H1 (cell line): ENCODE measurements around the gene CHD6. TPM values are rescaled to one million over a fixed set of nuclear protein-coding genes. Genes with fewer than 3 reads are reported as not detected.

Source experiments
- CTCF ChIA-PET: fragments of 300-600 bp; sonication (Branson Sonifier 250); formaldehyde crosslinking; loops from one replicate; lab custom pipeline; 2021; ENCODE audit not compliant: partially characterized antibody; lab: Charles Lee
- POLR2A ChIA-PET: fragments of 300-600 bp; sonication (Branson Sonifier 250); formaldehyde crosslinking; loops from one replicate; lab custom pipeline; 2021; ENCODE audit warnings: inconsistent platforms; ENCODE audit not compliant: partially characterized antibody; lab: Charles Lee
- DNase-seq, 2 experiments: peaks; one replicate each; pipeline versions ENCODE4 v3.0.0 to v3.0.0-alpha.2; 2010 to 2022; ENCODE audit warnings: low spot score in 2 of 2, low read depth in 1 of 2, mixed read lengths in 1 of 2
- FAIRE-seq: peaks from 2 replicates; lab custom pipeline; 2011; peaks lifted over from hg19 to GRCh38; lab: Jason Lieb, UNC
- H2AFZ ChIP-seq: 2 replicates; pipeline ENCODE4 v1.8.1; 2012; ENCODE audit warnings: low read length, inconsistent platforms
- H2AK5ac ChIP-seq: 2 replicates; pipeline ENCODE4 v1.6.1; 2013; ENCODE audit warnings: low read depth, low read length
- H2BK120ac ChIP-seq: replicated peaks from 2 replicates; pipeline ENCODE3; 2013; ENCODE audit warnings: low read depth, low read length, inconsistent platforms
- H2BK12ac ChIP-seq: 2 replicates; pipeline ENCODE4 v1.6.1; 2013; ENCODE audit warnings: low read depth, low read length
- H2BK15ac ChIP-seq: 2 replicates; pipeline ENCODE4 v1.6.1; 2013; ENCODE audit warnings: low read length
- H2BK20ac ChIP-seq: 2 replicates; pipeline ENCODE4 v1.6.1; 2013; ENCODE audit warnings: low read length
- H2BK5ac ChIP-seq: 2 replicates; pipeline ENCODE4 v1.6.1; 2013; ENCODE audit warnings: low read depth, low read length
- H3K14ac ChIP-seq: 2 replicates; pipeline ENCODE4 v1.6.1; 2013; ENCODE audit warnings: inconsistent platforms; ENCODE audit not compliant: insufficient read length
- H3K18ac ChIP-seq: 2 replicates; pipeline ENCODE4 v1.6.1; 2013; ENCODE audit warnings: low read length; ENCODE audit errors: extremely low read depth
- H3K23ac ChIP-seq: 2 replicates; pipeline ENCODE4 v1.6.1; 2013; ENCODE audit warnings: inconsistent platforms; ENCODE audit not compliant: insufficient read length
- H3K23me2 ChIP-seq: 2 replicates; pipeline ENCODE4 v1.6.1; 2013; ENCODE audit warnings: low read depth, low read length
- H3K27ac ChIP-seq: 2 replicates; pipeline ENCODE4 v1.6.1; 2011; ENCODE audit warnings: low read depth, low read length, inconsistent platforms
- H3K27me3 ChIP-seq, 4 experiments: replicated peaks in 1 of 4; 1 replicate in 1 of 4; 2 replicates in 3 of 4; pipeline versions ENCODE4 v1.6.1 to v1.8.1; 2011 to 2013; ENCODE audit warnings: low read length in 3 of 4, mild to moderate bottlenecking in 3 of 4, inconsistent platforms in 2 of 4, mixed read lengths in 2 of 4, moderate library complexity in 1 of 4; ENCODE audit not compliant: control insufficient read depth in 3 of 4, insufficient read depth in 3 of 4; ENCODE audit errors: extremely low read depth in 1 of 4
- H3K36me3 ChIP-seq, 4 experiments: 2 replicates each; pipeline versions ENCODE4 v1.6.1 to v1.8.1; 2011 to 2013; ENCODE audit warnings: mild to moderate bottlenecking in 4 of 4, low read length in 3 of 4, moderate library complexity in 2 of 4, control low read depth in 1 of 4, inconsistent platforms in 1 of 4; ENCODE audit not compliant: insufficient read depth in 4 of 4, control insufficient read depth in 2 of 4
- H3K4ac ChIP-seq: replicated peaks from 2 replicates; pipeline ENCODE3; 2013; ENCODE audit warnings: low read length, low read depth, mixed read lengths, inconsistent platforms; ENCODE audit not compliant: insufficient read length
- H3K4me1 ChIP-seq, 4 experiments: replicated peaks in 1 of 4; 1 replicate in 1 of 4; 2 replicates in 3 of 4; pipeline versions ENCODE4 v1.6.1 to v1.8.1; 2011 to 2013; ENCODE audit warnings: low read length in 3 of 4, inconsistent platforms in 2 of 4, mixed read lengths in 1 of 4; ENCODE audit not compliant: insufficient read depth in 4 of 4, control insufficient read depth in 3 of 4
- H3K4me2 ChIP-seq, 2 experiments: 2 replicates each; pipeline versions ENCODE4 v1.6.1 to v1.8.1; 2011 to 2013; ENCODE audit warnings: low read depth in 2 of 2, low read length in 2 of 2, control low read depth in 1 of 2, inconsistent platforms in 1 of 2, mild to moderate bottlenecking in 1 of 2; ENCODE audit not compliant: insufficient read depth in 1 of 2
- H3K4me3 ChIP-seq, 4 experiments: fragments of 200-600, 300-600 bp in 1 of 4; sonication (generic), shearing (Covaris generic), sonication (Bioruptor Twin) in 1 of 4; 2 replicates each; pipeline versions ENCODE4 v1.5.1 to v1.8.1; 2011 to 2016; ENCODE audit warnings: low read length in 4 of 4, low read depth in 3 of 4, control low read depth in 2 of 4, inconsistent platforms in 2 of 4, mild to moderate bottlenecking in 2 of 4, mixed read lengths in 1 of 4, moderate library complexity in 1 of 4; ENCODE audit not compliant: insufficient read depth in 2 of 4; ENCODE audit errors: extremely low read depth in 1 of 4
- H3K56ac ChIP-seq: replicated peaks from 2 replicates; pipeline ENCODE3; 2013; ENCODE audit warnings: low read depth, mild to moderate bottlenecking, mixed read lengths, low read length, inconsistent platforms; ENCODE audit not compliant: insufficient read length
- H3K79me1 ChIP-seq: 2 replicates; pipeline ENCODE4 v1.6.1; 2013; ENCODE audit warnings: low read depth, low read length, control low read depth
- H3K79me2 ChIP-seq, 2 experiments: 2 replicates each; pipeline versions ENCODE4 v1.6.1 to v1.8.1; 2012 to 2013; ENCODE audit warnings: low read length in 2 of 2, mild to moderate bottlenecking in 2 of 2, inconsistent platforms in 1 of 2; ENCODE audit not compliant: insufficient read depth in 2 of 2, control insufficient read depth in 1 of 2
- H3K9ac ChIP-seq, 4 experiments: replicated peaks in 1 of 4; 1 replicate in 1 of 4; 2 replicates in 3 of 4; pipeline versions ENCODE4 v1.6.1 to v1.8.1; 2011 to 2013; ENCODE audit warnings: low read depth in 3 of 4, low read length in 3 of 4, control low read depth in 2 of 4, mild to moderate bottlenecking in 2 of 4, moderate library complexity in 2 of 4, inconsistent platforms in 1 of 4; ENCODE audit errors: extremely low read depth in 1 of 4
- H3K9me3 ChIP-seq, 2 experiments: 2 replicates each; pipeline versions ENCODE4 v1.6.1 to v1.8.1; 2012 to 2013; ENCODE audit warnings: mild to moderate bottlenecking in 2 of 2, moderate library complexity in 2 of 2, control low read depth in 1 of 2, inconsistent platforms in 1 of 2, low read depth in 1 of 2, low read length in 1 of 2, mixed read lengths in 1 of 2; ENCODE audit not compliant: insufficient read depth in 2 of 2
- H4K20me1 ChIP-seq, 2 experiments: replicated peaks in 1 of 2; 2 replicates each; pipeline versions ENCODE3 to v1.8.1; 2011 to 2013; ENCODE audit warnings: inconsistent platforms in 2 of 2, low read length in 2 of 2, mild to moderate bottlenecking in 1 of 2; ENCODE audit not compliant: insufficient read depth in 2 of 2, control insufficient read depth in 1 of 2
- H4K5ac ChIP-seq: 2 replicates; pipeline ENCODE4 v1.6.1; 2013; ENCODE audit warnings: low read length, low read depth, mixed read lengths, inconsistent platforms; ENCODE audit not compliant: insufficient read length
- H4K8ac ChIP-seq: 2 replicates; pipeline ENCODE4 v1.8.0; 2013; ENCODE audit warnings: mild to moderate bottlenecking, moderate library complexity, low read length, inconsistent platforms; ENCODE audit not compliant: insufficient read depth; ENCODE audit errors: extremely low read depth
- H4K91ac ChIP-seq: replicated peaks from 2 replicates; pipeline ENCODE3; 2013; ENCODE audit warnings: low read length, mixed read lengths, inconsistent platforms; ENCODE audit not compliant: insufficient read length
- CTCF ChIP-seq, 3 experiments: IDR thresholded peaks; 1 replicate in 2 of 3; 2 replicates in 1 of 3; pipeline versions ENCODE4 v1.5.1 to v1.6.1; 2011; ENCODE audit warnings: low read length in 3 of 3, mild to moderate bottlenecking in 3 of 3, inconsistent platforms in 2 of 3, low read depth in 1 of 3, moderate library complexity in 1 of 3; ENCODE audit not compliant: insufficient read depth in 1 of 3; ENCODE audit errors: control extremely low read depth in 1 of 3
- PHF8 ChIP-seq: fragments of 200-600 bp; sonication (generic); conservative IDR thresholded peaks from 2 replicates; pipeline ENCODE4 v1.7.1; 2012; ENCODE audit warnings: low read depth, mild to moderate bottlenecking, inconsistent platforms, low read length, moderate library complexity
- RAD21 ChIP-seq, 2 experiments: IDR thresholded peaks in 1 of 2; conservative IDR thresholded peaks in 1 of 2; 2 replicates each; pipeline ENCODE4 v1.6.1; 2011; ENCODE audit warnings: low read depth in 2 of 2, low read length in 2 of 2, improper control_type of control experiment in 1 of 2, inconsistent platforms in 1 of 2, mild to moderate bottlenecking in 1 of 2, moderate library complexity in 1 of 2
- WGBS, 2 experiments: shearing (Covaris generic) in 1 of 2; methylation state at CpG; one replicate each; pipeline versions ENCODE4 v1.1.6 to v1.1.7; 2013 to 2015; ENCODE audit warnings: low lambda C conversion rate in 2 of 2, mixed read lengths in 2 of 2, inconsistent platforms in 1 of 2, low coverage in 1 of 2, missing lambda C conversion rate in 1 of 2; ENCODE audit not compliant: insufficient replicate concordance in 2 of 2, insufficient coverage in 1 of 2, insufficient read length in 1 of 2; ENCODE audit errors: extremely low coverage in 1 of 2, missing lambda C conversion rate in 1 of 2; 5-methylcytosine and 5-hydroxymethylcytosine counted together
- polyA plus RNA-seq, 7 experiments: library from polyadenylated mRNA; depleted of rRNA in 3 of 7; stranded (reverse) in 5 of 7; unstranded in 2 of 7; fragments of >200 nt in 5 of 7; fragments of 200-250 nt in 2 of 7; gene quantifications; 1 replicate in 5 of 7; 2 replicates in 1 of 7; 4 replicates in 1 of 7; pipeline versions ENCODE4 v1.2.1 to v1.2.3, GENCODE V29; 2011 to 2013; ENCODE audit warnings: missing spikeins in 2 of 7, mixed read lengths in 2 of 7
- total RNA-seq: library from RNA; stranded (reverse); fragmentation: NEBNext Ultra II Directional; extraction: Animal tissue kit (Norgen Biotek cat#: 25700); gene quantifications from 2 replicates; pipeline ENCODE4 v1.2.1, GENCODE V29; 2021

Gene CHD6
- total and polyA plus RNA-seq, 2 of the 8 experiments (the other 6 are each of a cell fraction or from before 2014, with no cell fraction given), result 11.1 to 62.9 TPM

- H3K14ac ChIP-seq, result no peak overlapping the region
- no peak overlapping the region for H3K9ac ChIP-seq
- DNase-seq, result no peak
- H3K79me1 ChIP-seq, result no peaks in the 10 kb centered on the region
- H4K8ac ChIP-seq, result no peak overlapping the region
- H3K4me2 ChIP-seq, result no peak overlapping the region
- H2BK5ac ChIP-seq, result no peak overlapping the region
- no peaks in the 10 kb centered on the region for H3K79me2 ChIP-seq
- H3K9me3 ChIP-seq, result no peaks in the 10 kb centered on the region
- no peak overlapping the region for H2BK20ac ChIP-seq
- FAIRE-seq, result no peak
- no peak overlapping the region for H3K4me3 ChIP-seq
- no peaks in the 10 kb centered on the region for H3K4me1 ChIP-seq
- H2AFZ ChIP-seq, result no peak overlapping the region
- no peak overlapping the region for H3K27ac ChIP-seq
- H3K36me3 ChIP-seq, result no peaks in the 10 kb centered on the region
- no peak overlapping the region for H3K56ac ChIP-seq
- no peak overlapping the region for H3K4ac ChIP-seq
- TF ChIP-seq PHF8 (no peak), CTCF (IDR thresholded peaks at IDR 0.05; ENCODE audit: control extremely low read depth in 1 of 3, insufficient read depth in 1 of 3, low read depth in 1 of 3, low read length in 3 of 3) (peak in 2 of 3 experiments; percentile 34 to 38; a peak in 2 of 4 replicates), RAD21 (IDR thresholded peaks at IDR 0.05 in 1 of 2, conservative IDR thresholded peaks at IDR 0.05 in 1 of 2; ENCODE audit: low read depth in 2 of 2, low read length in 2 of 2) (peak; percentile 43 to 44)
- no peak overlapping the region for H3K18ac ChIP-seq
- no peak overlapping the region for H2AK5ac ChIP-seq
- H4K5ac ChIP-seq, result no peak overlapping the region
- H2BK12ac ChIP-seq, result no peak overlapping the region
- H3K23me2 ChIP-seq, result no peaks in the 10 kb centered on the region; the same call in 1 of the 2 replicates
- ChIA-PET CTCF (interaction anchor here (0.7 to 2.3 kb wide), 16 partner anchors 9 to 180 kb away, joined by 3 to 14 read pairs (median 4); partner anchors contain the start of gene LPIN3), POLR2A (no interaction called here)
- 78% methylated on average over 5 of the region's 5 CpGs; no CpG with 5 or more reads in 1 of the 2 experiments for WGBS, 2 experiments
- no peak overlapping the region for H2BK15ac ChIP-seq
- peaks cover 0 to 1% of the 10 kb centered on the region in 2 experiments for H4K20me1 ChIP-seq
- no peak overlapping the region for H4K91ac ChIP-seq
- no peak overlapping the region for H2BK120ac ChIP-seq
- no peak overlapping the region for H3K23ac ChIP-seq
- H3K27me3 ChIP-seq, result no peaks in the 10 kb centered on the region
These were observed 265.5 kb downstream of the CHD6 start for GRCh38 chr20:41352666-41353065.
